GM23338 (cell line): ENCODE data around the gene MICALL2. TPM values are rescaled to one million over a fixed set of nuclear protein-coding genes. Genes with fewer than 3 reads are reported as not detected.

Source experiments
- ATAC-seq: fragments of 200-7000 bp; cut with Tn5 transposase; 3 replicates; pipeline ENCODE4 v1.9.1; 2020
- DNase-seq: peaks from one replicate; pipeline ENCODE4 v3.0.0-alpha.2; 2015; ENCODE audit warnings: low spot score
- H2AFZ ChIP-seq: fragments of 200-600 bp; sonication (generic); 2 replicates; pipeline ENCODE4 v1.8.0; 2016; ENCODE audit warnings: antibody characterized with exemption, mild to moderate bottlenecking, moderate library complexity
- H3F3A ChIP-seq: fragments of 200-600 bp; sonication (generic); replicated peaks from 2 replicates; pipeline ENCODE4 v1.8.0; 2017; ENCODE audit warnings: antibody characterized with exemption, mixed run types, low read depth
- H3K27ac ChIP-seq: fragments of 200-600 bp; sonication (generic); 2 replicates; pipeline ENCODE4 v1.6.1; 2016; ENCODE audit warnings: low read depth
- H3K27me3 ChIP-seq: fragments of 200-600 bp; sonication (generic); 2 replicates; pipeline ENCODE4 v1.8.0; 2016; ENCODE audit warnings: mild to moderate bottlenecking, mixed run types, moderate library complexity; ENCODE audit not compliant: insufficient read depth
- H3K36me3 ChIP-seq: fragments of 200-600 bp; sonication (generic); 2 replicates; pipeline ENCODE4 v1.8.0; 2016; ENCODE audit warnings: mild to moderate bottlenecking; ENCODE audit not compliant: insufficient read depth
- H3K4me1 ChIP-seq: fragments of 200-600 bp; sonication (generic); 2 replicates; pipeline ENCODE4 v1.8.0; 2016; ENCODE audit warnings: mild to moderate bottlenecking, moderate library complexity; ENCODE audit not compliant: insufficient read depth
- H3K4me2 ChIP-seq: fragments of 200-600 bp; sonication (generic); 2 replicates; pipeline ENCODE4 v1.7.1; 2017; ENCODE audit warnings: mixed run types
- H3K4me3 ChIP-seq: fragments of 200-600 bp; sonication (generic); 2 replicates; pipeline ENCODE4 v1.6.1; 2016; ENCODE audit warnings: mixed run types
- H3K79me2 ChIP-seq: fragments of 200-600 bp; sonication (generic); replicated peaks from 2 replicates; pipeline ENCODE4 v1.8.0; 2017; ENCODE audit warnings: mild to moderate bottlenecking; ENCODE audit not compliant: insufficient read depth
- H3K9me2 ChIP-seq: fragments of 200-600 bp; sonication (generic); 2 replicates; pipeline ENCODE4 v1.8.0; 2017; ENCODE audit not compliant: insufficient read depth
- H4K20me1 ChIP-seq: fragments of 200-600 bp; sonication (generic); replicated peaks from 2 replicates; pipeline ENCODE4 v1.8.0; 2017; ENCODE audit warnings: mild to moderate bottlenecking; ENCODE audit not compliant: insufficient read depth
- H3K27ac Mint-ChIP-seq: 2 replicates; pipeline ENCODE4 v1.8.0; 2020; ENCODE audit warnings: inconsistent platforms, mild to moderate bottlenecking, moderate library complexity, mixed read lengths
- H3K27me3 Mint-ChIP-seq: 3 replicates; pipeline ENCODE4 v1.8.0; 2022; ENCODE audit warnings: low read depth, mild to moderate bottlenecking, moderate library complexity, mixed read lengths, inconsistent platforms; ENCODE audit not compliant: insufficient read depth, poor library complexity
- H3K36me3 Mint-ChIP-seq: 3 replicates; pipeline ENCODE4 v1.8.0; 2021; ENCODE audit warnings: low read depth, mild to moderate bottlenecking, inconsistent platforms, moderate library complexity, mixed read lengths
- H3K4me1 Mint-ChIP-seq: 3 replicates; pipeline ENCODE4 v1.8.0; 2020; ENCODE audit warnings: mild to moderate bottlenecking, inconsistent platforms, mixed read lengths
- H3K4me3 Mint-ChIP-seq: 3 replicates; pipeline ENCODE4 v1.8.0; 2021; ENCODE audit warnings: moderate library complexity, mild to moderate bottlenecking, inconsistent platforms, mixed read lengths
- H3K9me3 Mint-ChIP-seq: 3 replicates; pipeline ENCODE4 v1.8.0; 2020; ENCODE audit warnings: moderate library complexity, mild to moderate bottlenecking, inconsistent platforms, mixed read lengths
- CREB1 ChIP-seq: fragments of 250-450 bp; sonication (Bioruptor Pico); IDR thresholded peaks from 2 replicates; pipeline ENCODE4 v1.5.0; 2020; ENCODE audit warnings: low read depth, mild to moderate bottlenecking, moderate library complexity
- EZH2phosphoT487 ChIP-seq: fragments of 200-600 bp; sonication (generic); IDR thresholded peaks from one replicate; pipeline ENCODE4 v1.8.1; 2018; ENCODE audit warnings: antibody characterized with exemption; ENCODE audit not compliant: unreplicated experiment
- JUNB ChIP-seq: IDR thresholded peaks from one replicate; pipeline ENCODE4 v1.6.1; 2016; ENCODE audit warnings: antibody characterized with exemption; ENCODE audit not compliant: unreplicated experiment
- NANOG ChIP-seq: IDR thresholded peaks from 2 replicates; pipeline ENCODE4 v1.6.1; 2016; ENCODE audit warnings: antibody characterized with exemption, borderline replicate concordance
- POLR2AphosphoS5 ChIP-seq: IDR thresholded peaks from 2 replicates; pipeline ENCODE4 v1.6.1; 2016; ENCODE audit warnings: antibody characterized with exemption, low read depth
- ZNF331 ChIP-seq: fragments of 250-450 bp; sonication (Bioruptor Pico); IDR thresholded peaks from 2 replicates; pipeline ENCODE4 v1.5.0; 2020; ENCODE audit warnings: low read depth, mild to moderate bottlenecking, moderate library complexity
- polyA plus RNA-seq: library from polyadenylated mRNA; unstranded; fragments of >200 nt; fragmentation: Nextera tagmentation; extraction: Ambion mirVana; gene quantifications from 2 replicates; pipeline ENCODE4 v1.2.1, GENCODE V29; 2016
- total RNA-seq: library from RNA; depleted of rRNA; stranded (reverse); fragments of >200 nt; shearing (Covaris generic); gene quantifications from 2 replicates; pipeline ENCODE4 v1.2.3, GENCODE V29; 2014
- TF ChIP-seq, protein P1 (sequence below): fragments of 250-450 bp; sonication (Bioruptor Pico); IDR thresholded peaks from 2 replicates; pipeline ENCODE4 v1.5.0; 2020; ENCODE audit warnings: mild to moderate bottlenecking, moderate library complexity
- TF ChIP-seq, protein P2 (sequence below): IDR thresholded peaks from 2 replicates; pipeline ENCODE4 v1.6.1; 2016; ENCODE audit warnings: antibody characterized with exemption

Gene MICALL2
- total and polyA plus RNA-seq, 2 experiments from 2014 or later, result 7.0 to 13.0 TPM

DNA sequence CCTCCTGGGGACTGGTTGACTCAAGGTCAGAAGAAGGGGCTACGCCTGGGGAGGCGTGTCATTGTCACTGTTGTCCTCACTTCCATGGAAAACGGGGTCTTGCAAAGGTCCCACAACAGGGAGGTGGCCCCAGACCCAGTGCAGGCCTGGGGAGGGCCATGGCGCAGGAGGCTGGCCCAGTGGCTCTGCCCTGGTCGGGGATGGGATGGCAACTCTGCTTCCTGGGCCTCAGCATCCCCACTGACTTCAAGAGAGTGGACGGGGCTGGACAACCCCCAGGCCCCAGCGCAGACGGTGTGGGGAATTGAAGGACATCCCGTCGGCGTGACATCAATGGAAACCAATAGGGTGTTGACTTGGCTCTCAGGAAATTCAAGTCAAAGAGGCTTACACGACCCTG is 35.2 kb downstream of the MICALL2 start (continued):
- TF ChIP-seq, protein P1, sequence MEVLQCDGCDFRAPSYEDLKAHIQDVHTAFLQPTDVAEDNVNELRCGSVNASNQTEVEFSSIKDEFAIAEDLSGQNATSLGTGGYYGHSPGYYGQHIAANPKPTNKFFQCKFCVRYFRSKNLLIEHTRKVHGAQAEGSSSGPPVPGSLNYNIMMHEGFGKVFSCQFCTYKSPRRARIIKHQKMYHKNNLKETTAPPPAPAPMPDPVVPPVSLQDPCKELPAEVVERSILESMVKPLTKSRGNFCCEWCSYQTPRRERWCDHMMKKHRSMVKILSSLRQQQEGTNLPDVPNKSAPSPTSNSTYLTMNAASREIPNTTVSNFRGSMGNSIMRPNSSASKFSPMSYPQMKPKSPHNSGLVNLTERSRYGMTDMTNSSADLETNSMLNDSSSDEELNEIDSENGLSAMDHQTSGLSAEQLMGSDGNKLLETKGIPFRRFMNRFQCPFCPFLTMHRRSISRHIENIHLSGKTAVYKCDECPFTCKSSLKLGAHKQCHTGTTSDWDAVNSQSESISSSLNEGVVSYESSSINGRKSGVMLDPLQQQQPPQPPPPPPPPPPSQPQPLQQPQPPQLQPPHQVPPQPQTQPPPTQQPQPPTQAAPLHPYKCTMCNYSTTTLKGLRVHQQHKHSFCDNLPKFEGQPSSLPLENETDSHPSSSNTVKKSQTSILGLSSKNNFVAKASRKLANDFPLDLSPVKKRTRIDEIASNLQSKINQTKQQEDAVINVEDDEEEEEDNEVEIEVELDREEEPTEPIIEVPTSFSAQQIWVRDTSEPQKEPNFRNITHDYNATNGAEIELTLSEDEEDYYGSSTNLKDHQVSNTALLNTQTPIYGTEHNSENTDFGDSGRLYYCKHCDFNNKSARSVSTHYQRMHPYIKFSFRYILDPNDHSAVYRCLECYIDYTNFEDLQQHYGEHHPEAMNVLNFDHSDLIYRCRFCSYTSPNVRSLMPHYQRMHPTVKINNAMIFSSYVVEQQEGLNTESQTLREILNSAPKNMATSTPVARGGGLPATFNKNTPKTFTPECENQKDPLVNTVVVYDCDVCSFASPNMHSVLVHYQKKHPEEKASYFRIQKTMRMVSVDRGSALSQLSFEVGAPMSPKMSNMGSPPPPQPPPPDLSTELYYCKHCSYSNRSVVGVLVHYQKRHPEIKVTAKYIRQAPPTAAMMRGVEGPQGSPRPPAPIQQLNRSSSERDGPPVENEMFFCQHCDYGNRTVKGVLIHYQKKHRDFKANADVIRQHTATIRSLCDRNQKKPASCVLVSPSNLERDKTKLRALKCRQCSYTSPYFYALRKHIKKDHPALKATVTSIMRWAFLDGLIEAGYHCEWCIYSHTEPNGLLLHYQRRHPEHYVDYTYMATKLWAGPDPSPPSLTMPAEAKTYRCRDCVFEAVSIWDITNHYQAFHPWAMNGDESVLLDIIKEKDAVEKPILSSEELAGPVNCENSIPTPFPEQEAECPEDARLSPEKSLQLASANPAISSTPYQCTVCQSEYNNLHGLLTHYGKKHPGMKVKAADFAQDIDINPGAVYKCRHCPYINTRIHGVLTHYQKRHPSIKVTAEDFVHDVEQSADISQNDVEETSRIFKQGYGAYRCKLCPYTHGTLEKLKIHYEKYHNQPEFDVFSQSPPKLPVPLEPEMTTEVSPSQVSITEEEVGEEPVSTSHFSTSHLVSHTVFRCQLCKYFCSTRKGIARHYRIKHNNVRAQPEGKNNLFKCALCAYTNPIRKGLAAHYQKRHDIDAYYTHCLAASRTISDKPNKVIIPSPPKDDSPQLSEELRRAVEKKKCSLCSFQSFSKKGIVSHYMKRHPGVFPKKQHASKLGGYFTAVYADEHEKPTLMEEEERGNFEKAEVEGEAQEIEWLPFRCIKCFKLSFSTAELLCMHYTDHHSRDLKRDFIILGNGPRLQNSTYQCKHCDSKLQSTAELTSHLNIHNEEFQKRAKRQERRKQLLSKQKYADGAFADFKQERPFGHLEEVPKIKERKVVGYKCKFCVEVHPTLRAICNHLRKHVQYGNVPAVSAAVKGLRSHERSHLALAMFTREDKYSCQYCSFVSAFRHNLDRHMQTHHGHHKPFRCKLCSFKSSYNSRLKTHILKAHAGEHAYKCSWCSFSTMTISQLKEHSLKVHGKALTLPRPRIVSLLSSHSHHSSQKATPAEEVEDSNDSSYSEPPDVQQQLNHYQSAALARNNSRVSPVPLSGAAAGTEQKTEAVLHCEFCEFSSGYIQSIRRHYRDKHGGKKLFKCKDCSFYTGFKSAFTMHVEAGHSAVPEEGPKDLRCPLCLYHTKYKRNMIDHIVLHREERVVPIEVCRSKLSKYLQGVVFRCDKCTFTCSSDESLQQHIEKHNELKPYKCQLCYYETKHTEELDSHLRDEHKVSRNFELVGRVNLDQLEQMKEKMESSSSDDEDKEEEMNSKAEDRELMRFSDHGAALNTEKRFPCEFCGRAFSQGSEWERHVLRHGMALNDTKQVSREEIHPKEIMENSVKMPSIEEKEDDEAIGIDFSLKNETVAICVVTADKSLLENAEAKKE (CRISPR knock-in tag), result no peak
- no peak for TF ChIP-seq CREB1 (CRISPR knock-in tag)
- no peak for TF ChIP-seq POLR2AphosphoS5
- no peak for TF ChIP-seq NANOG
- TF ChIP-seq EZH2phosphoT487, result no peak
- no peak for TF ChIP-seq ZNF331 (CRISPR knock-in tag)
- no peak for TF ChIP-seq JUNB
- TF ChIP-seq, protein P2, sequence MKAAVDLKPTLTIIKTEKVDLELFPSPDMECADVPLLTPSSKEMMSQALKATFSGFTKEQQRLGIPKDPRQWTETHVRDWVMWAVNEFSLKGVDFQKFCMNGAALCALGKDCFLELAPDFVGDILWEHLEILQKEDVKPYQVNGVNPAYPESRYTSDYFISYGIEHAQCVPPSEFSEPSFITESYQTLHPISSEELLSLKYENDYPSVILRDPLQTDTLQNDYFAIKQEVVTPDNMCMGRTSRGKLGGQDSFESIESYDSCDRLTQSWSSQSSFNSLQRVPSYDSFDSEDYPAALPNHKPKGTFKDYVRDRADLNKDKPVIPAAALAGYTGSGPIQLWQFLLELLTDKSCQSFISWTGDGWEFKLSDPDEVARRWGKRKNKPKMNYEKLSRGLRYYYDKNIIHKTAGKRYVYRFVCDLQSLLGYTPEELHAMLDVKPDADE, result no peak

DNA sequence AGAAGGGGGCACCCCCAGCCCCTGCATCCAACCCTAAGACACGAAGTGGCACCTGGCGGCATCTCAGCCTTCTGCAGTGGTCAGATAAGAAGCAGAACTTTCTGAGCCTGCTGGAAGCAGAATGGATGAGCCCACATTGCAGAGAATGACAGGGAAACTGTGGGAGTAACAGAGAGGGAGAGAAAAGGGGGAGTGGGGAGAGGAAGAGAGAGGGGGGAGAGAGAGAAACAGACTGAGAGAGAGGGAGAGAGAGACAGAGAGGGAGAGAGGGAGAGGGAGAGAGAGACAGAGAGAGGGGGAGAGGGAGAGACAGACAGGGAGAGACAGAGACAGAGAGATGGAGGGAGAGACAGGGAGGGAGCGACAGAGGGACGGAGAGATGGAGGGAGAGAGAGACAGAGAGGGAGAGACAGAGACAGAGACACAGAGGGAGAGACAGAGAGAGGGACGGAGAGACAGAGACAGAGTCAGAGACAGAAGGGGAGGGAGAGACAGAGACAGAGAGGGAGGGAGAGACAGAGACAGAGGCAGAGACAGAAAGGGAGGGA is 35.9 kb downstream of the MICALL2 start:
- Histone ChIP-seq H3K27ac (no peak overlapping the region), H3K36me3 (no peaks in the 10 kb centered on the region), H3K79me2 (no peaks in the 10 kb centered on the region), H3K9me2 (no peaks in the 10 kb centered on the region), H3K4me2 (no peak overlapping the region), H3K4me3 (no peak overlapping the region), H3K27me3 (no peaks in the 10 kb centered on the region), H3F3A (no peaks in the 10 kb centered on the region), H2AFZ (no peak overlapping the region), H4K20me1 (no peaks in the 10 kb centered on the region), H3K4me1 (no peaks in the 10 kb centered on the region; the same call in 1 of the 2 replicates)
- no peak for ATAC-seq
- TF ChIP-seq NANOG, result no peak
- Mint-ChIP-seq H3K27me3 (peaks cover 8% of the 10 kb centered on the region), H3K27ac (no peak overlapping the region), H3K4me1 (peaks cover 7% of the 10 kb centered on the region), H3K4me3 (no peak overlapping the region), H3K36me3 (no peaks in the 10 kb centered on the region), H3K9me3 (no peaks in the 10 kb centered on the region; the same call in 2 of the 3 replicates)
- DNase-seq, result no peak
